ENCODE results near the gene TARM1.
"Not testable (repeated sequence)": the region's sequence is repeated elsewhere in the genome, so short reads cannot be mapped to it uniquely, and the experiment has no call there.

TARM1 gene

GRCh38 chr19:54081032-54081431, at the start of gene TARM1:
Gene TARM1, minus strand, starts transcription at chr19:54081365. Its CDS starts 25 bp downstream, at chr19:54081340.
- DNase-seq = no peak

DNA sequence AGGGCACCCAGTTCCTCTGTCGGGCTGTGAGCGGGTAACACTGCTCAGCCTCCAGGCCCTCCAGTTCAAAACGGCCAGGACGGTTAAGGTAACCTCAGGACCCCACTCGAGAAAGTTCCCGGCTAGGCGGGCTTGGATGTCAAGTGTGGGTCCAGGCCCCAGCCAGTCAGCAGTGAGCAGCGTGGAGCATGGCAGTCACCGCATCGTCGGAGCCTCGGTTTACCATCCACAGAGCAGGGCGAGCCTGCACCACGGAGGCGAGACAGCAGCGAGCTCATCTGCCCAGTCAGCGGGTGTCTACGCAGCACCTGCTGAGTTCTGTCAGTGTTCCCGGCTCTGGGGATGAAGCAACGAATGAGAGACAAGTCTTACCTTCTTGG, 48.4 kb upstream of the TARM1 start:
- DNase-seq = no peak

GRCh38 chr19:54128796-54129616, 47.8 kb upstream of the TARM1 start:
- no peak for DNase-seq

- DNase-seq = no peak
Measured at GRCh38 chr19:54128441-54128725, 47.2 kb upstream of the TARM1 start.

DNA sequence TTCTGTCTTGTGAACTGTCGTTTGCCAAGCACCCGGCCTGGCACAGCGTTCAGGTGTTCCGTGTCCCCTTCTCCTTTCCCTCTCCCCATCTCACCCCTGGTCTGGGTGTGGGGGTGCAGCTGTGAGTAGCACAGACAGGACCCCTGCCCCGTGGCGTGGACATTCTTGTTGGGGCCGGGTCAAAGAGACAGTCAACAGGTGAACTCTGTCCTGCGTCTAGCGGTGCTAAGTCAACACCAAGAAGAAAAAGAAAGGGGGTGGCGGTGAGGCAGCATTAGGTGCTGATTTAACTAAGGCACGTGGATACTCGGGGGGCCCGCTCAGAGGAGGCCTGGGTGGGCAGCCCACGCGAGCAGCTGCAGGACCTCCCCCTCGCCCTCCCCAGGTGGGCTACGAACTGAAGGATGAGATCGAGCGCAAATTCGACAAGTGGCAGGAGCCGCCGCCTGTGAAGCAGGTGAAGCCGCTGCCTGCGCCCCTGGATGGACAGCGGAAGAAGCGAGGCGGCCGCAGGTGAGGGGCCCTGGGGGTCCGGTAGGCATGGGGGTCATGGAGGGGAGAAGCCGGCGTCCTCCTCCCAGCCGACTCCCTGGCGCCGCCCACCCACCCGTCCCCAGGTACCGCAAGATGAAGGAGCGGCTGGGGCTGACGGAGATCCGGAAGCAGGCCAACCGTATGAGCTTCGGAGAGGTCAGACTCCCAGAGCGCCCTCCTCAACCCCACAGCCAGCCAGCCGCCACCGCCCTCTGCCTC, 46.7 kb upstream of the TARM1 start:
- no peak for DNase-seq

- no peak for DNase-seq
Measured at GRCh38 chr19:54125713-54126112, 44.5 kb upstream of the TARM1 start.

DNA sequence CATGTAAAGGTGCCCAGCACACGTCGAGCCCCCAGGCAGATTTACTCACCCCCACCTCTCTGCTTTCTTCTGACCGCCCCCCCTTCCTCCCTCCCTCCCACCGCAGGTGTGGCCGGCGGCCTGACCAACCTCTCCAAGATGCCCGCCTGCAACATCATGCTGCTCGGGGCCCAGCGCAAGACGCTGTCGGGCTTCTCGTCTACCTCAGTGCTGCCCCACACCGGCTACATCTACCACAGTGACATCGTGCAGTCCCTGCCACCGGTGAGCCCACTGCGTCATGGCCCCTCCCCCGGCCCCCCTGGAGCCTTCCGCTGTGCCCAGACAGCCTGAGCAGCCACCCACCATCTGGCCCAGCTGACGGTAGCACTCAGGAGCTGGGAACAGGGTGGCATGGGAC, 43.2 kb upstream of the TARM1 start:
- DNase-seq = no peak

GRCh38 chr19:54123682-54124081, 42.5 kb upstream of the TARM1 start:
- no peak for DNase-seq

GRCh38 chr19:54121259-54121658, 40.1 kb upstream of the TARM1 start:
- no peak for DNase-seq

GRCh38 chr19:54115109-54116063, 34.2 kb upstream of the TARM1 start, which contains the start of the genes PRPF31 and TFPT:
Gene PRPF31, plus strand, starts transcription at chr19:54115754. Its CDS starts 2,525 bp downstream, at chr19:54118279.
Gene TFPT, minus strand, starts transcription at chr19:54115657. Its CDS starts 388 bp downstream, at chr19:54115269.
- peak; percentile 96 for DNase-seq

- peak; percentile 51 for DNase-seq
Measured at GRCh38 chr19:54114340-54115108, 33.4 kb upstream of the TARM1 start.

DNA sequence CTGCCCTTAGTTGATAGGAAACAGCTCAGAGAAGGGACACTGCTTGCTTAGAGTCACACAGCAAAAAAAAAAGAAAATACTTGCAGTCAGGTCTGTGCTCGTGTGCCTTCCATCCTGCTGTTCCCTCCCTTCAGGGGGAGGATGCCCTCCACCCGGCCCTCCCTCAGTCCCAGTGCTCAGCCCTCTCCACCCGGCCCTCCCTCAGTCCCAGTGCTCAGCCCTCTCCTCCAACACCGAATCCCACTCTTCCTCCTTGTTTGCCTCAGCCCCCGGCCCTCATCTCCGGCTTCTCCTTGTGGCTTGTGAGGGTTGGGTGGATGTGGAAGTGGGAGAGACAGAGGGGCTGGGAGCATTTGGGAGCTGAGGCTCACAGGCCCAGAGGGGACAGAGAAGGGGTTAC, 28.5 kb upstream of the TARM1 start:
- no peak for DNase-seq

GRCh38 chr19:54108496-54108895, 27.3 kb upstream of the TARM1 start:
- DNase-seq = no peak

DNA sequence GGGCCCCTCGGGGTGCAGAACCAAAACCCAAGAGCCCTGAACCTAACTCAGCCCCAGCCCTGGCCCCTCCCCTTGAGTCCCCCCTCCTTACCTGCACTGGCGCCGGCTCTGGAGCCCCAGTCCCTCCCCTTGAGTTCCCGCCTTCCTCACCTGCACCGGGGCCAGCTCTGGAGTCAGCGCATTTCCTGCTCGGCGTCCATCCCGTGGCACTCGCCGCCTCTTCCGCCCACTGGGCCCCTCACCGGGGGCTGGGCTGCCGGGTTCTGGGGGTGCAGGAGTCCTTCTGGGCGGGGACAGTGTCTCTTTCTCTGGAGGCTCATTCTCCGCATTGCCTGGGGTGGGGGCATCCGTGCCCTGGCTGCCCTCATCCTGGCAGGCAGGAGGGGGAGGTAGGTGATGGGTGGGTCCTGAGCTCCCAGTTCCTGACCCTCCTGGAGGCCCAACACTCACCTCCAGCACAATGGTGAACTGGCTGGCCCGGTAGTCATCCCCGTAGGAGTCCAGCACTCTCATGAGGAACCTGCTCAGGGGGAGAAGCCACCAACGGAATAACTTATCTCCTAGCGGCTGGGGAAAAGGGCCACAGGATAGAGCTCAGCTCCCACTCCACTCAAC, 26.8 kb upstream of the TARM1 start:
- DNase-seq = no peak

GRCh38 chr19:54106716-54107115, 25.6 kb upstream of the TARM1 start:
- DNase-seq = no peak

DNA sequence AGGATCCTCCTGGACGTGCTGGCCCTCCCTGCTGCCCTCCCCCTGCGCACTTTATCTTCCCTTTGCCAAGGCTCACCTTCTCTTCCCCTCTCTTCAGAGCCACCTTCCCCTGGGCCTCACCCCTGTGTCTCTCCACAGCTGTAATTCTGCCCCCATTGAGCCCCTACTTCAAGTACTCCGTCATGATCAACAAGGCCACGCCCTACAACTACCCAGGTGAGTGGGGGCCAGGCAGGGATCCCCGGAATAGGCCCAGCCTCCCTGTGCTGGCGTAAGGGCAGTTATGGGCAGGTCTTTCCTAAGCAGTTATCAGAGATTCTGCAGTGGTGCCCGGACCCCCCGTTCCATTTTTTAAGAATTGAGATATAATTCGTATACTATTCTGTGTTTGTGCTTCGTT, 24.6 kb upstream of the TARM1 start:
- DNase-seq = no peak

GRCh38 chr19:54104998-54105715, 24.0 kb upstream of the TARM1 start:
- no peak for DNase-seq

GRCh38 chr19:54102421-54103169, 21.4 kb upstream of the TARM1 start, which contains the start of gene NDUFA3:
Gene NDUFA3, plus strand, starts transcription at chr19:54102855. Its CDS starts 24 bp downstream, at chr19:54102879.
- peak; percentile 94 for DNase-seq

DNA sequence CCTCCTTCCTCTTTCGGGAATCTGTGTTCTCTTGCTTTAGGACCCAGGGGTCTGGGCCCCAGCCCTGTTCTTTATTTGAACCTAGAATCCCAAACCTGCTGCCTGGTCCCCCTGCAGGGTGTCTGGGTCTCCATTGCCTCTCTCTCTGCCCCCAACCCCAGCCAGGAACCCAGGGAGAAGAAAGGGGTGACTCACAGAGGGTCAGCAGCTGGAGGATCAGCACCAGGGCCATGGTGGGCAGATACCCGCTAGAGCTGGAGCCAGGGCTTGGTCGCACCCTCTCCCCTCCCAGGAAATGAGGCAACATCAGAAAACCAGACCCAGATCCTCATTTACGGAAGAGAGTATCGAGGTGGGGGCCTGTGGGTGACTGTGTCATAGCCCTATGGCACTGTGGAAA, 19.4 kb upstream of the TARM1 start, which contains the start of gene OSCAR:
Gene OSCAR, minus strand, starts transcription at position 243 of the 400 bp plus-strand sequence. Its CDS starts 11 bp downstream, at position 232.
- DNase-seq = no peak

- not testable (repeated sequence) for DNase-seq
Measured at GRCh38 chr19:54099903-54100255, 18.7 kb upstream of the TARM1 start.

All from NCI-H2171 treated with DMSO at 0.1 percent for 48 hours (cell line).